HCT116 (cell line): Measurements from ENCODE around the gene RNASET2.

Experiments used
- CEBPB ChIP-seq: IDR thresholded peaks from 2 replicates; pipeline ENCODE4 v1.6.1; 2012; ENCODE audit warnings: low read depth
- CTCF ChIP-seq, 3 experiments: fragments of 200-600 bp in 1 of 3; sonication (generic) in 1 of 3; IDR thresholded peaks in 2 of 3; conservative IDR thresholded peaks in 1 of 3; 2 replicates each; pipeline ENCODE4 v1.5.1; 2012 to 2017; ENCODE audit warnings: low read depth in 2 of 3, low read length in 2 of 3, antibody characterized with exemption in 1 of 3, borderline replicate concordance in 1 of 3, control low read depth in 1 of 3, mild to moderate bottlenecking in 1 of 3, mixed read lengths in 1 of 3, mixed run types in 1 of 3, moderate library complexity in 1 of 3; ENCODE audit not compliant: insufficient read depth in 1 of 3
- POLR2A ChIP-seq: IDR thresholded peaks from 2 replicates; pipeline ENCODE4 v1.7.0; 2011; ENCODE audit warnings: borderline replicate concordance; ENCODE audit not compliant: insufficient read depth, insufficient read length; ENCODE audit errors: extremely low read depth
- POLR2AphosphoS5 ChIP-seq: IDR thresholded peaks from 2 replicates; pipeline ENCODE4 v1.6.1; 2011; ENCODE audit warnings: mild to moderate bottlenecking, low read depth, low read length, moderate library complexity
- RAD21 ChIP-seq: IDR thresholded peaks from 2 replicates; pipeline ENCODE4 v1.6.1; 2012; ENCODE audit warnings: low read depth, mild to moderate bottlenecking
- YY1 ChIP-seq: IDR thresholded peaks from 2 replicates; pipeline ENCODE4 v1.6.1; 2011; ENCODE audit warnings: low read length, low read depth, moderate library complexity, mild to moderate bottlenecking; ENCODE audit not compliant: insufficient replicate concordance; ENCODE audit errors: extremely low read depth
- ZNF274 ChIP-seq: fragments of 200-500 bp; sonication (Bioruptor generic); IDR thresholded peaks from 2 replicates; pipeline ENCODE4 v1.6.1; 2014; ENCODE audit warnings: mild to moderate bottlenecking, low read depth, low read length, inconsistent platforms

- TF ChIP-seq POLR2A (no peak), CEBPB (no peak), POLR2AphosphoS5 (no peak), YY1 (no peak), RAD21 (no peak), CTCF (IDR thresholded peaks at IDR 0.05 in 2 of 3, conservative IDR thresholded peaks at IDR 0.05 in 1 of 3; ENCODE audit: borderline replicate concordance in 1 of 3, insufficient read depth in 1 of 3, low read depth in 2 of 3, low read length in 2 of 3) (no peak), ZNF274 (no peak)
These were observed 25.9 kb downstream of the RNASET2 start for GRCh38 chr6:166930354-166930891.
